Right lobe of liver (tissue), 6 donors: ENCODE measurements around the gene LCN9. TPM values are rescaled to one million over a fixed set of nuclear protein-coding genes. Genes with fewer than 3 reads are reported as not detected.

ENCODE experiments used
- ATAC-seq, 4 donors: fragments of 200-7000 bp; cut with Tn5 transposase; one replicate each; pipeline ENCODE4 v1.9.1; 2020; ENCODE audit warnings: mild to moderate bottlenecking in 4 of 4, moderate library complexity in 4 of 4
- DNase-seq, 3 donors: peaks; one replicate each; pipeline ENCODE4 v3.0.0-alpha.2; 2020
- H3K27ac ChIP-seq, 3 donors: fragments of 200-600 bp; one replicate each; pipeline ENCODE4 v1.8.0; 2022
- H3K27me3 ChIP-seq, 2 donors: fragments of 200-600 bp; one replicate each; pipeline ENCODE4 v1.8.0; 2022
- H3K36me3 ChIP-seq, 4 donors: fragments of 200-600 bp; sonication (generic) in 1 of 4; one replicate each; pipeline versions ENCODE4 v1.5.1 to v1.8.0; 2017 to 2022; ENCODE audit warnings: control low read depth in 1 of 4
- H3K4me1 ChIP-seq, 4 donors: fragments of 200-600 bp; sonication (generic) in 1 of 4; one replicate each; pipeline versions ENCODE4 v1.5.1 to v1.8.0; 2017 to 2022; ENCODE audit warnings: control low read depth in 1 of 4
- H3K4me3 ChIP-seq, 3 donors: fragments of 200-600 bp; one replicate each; pipeline ENCODE4 v1.8.0; 2022
- H3K9me3 ChIP-seq, 4 donors: fragments of 200-600 bp; sonication (generic) in 1 of 4; one replicate each; pipeline versions ENCODE4 v1.5.1 to v1.8.0; 2017 to 2022; ENCODE audit warnings: control low read depth in 1 of 4
- POLR2A ChIP-seq: fragments of 450-650 bp; IDR thresholded peaks from one replicate; pipeline ENCODE4 v1.6.1; 2017; ENCODE audit warnings: antibody characterized with exemption, mild to moderate bottlenecking
- WGBS: methylation state at CpG from one replicate; pipeline ENCODE4 v1.1.6; 2018; ENCODE audit warnings: low coverage, low lambda C conversion rate; ENCODE audit not compliant: insufficient coverage; ENCODE audit errors: missing lambda C conversion rate; 5-methylcytosine and 5-hydroxymethylcytosine counted together
- intact Hi-C, 2 donors: fragments of 100-400 bp; cut with DNase I; formaldehyde crosslinking; loops; one replicate each; pipeline versions ENCODE4 v1.11.2 to v1.14.1; 2022
- total RNA-seq, 6 experiments: library from RNA; depleted of rRNA in 2 of 6; stranded (reverse); fragments of >200 nt in 2 of 6; fragmentation: NEBNext Ultra II Directional in 3 of 6; extraction: Animal tissue kit (Norgen Biotek cat#: 25700) in 3 of 6; gene quantifications; one replicate each; pipeline versions ENCODE4 v1.1.0 to v1.2.4, GENCODE V29; 2016 to 2023
- TF ChIP-seq, protein P1 (sequence below), 4 donors: fragments of 200-600 bp in 3 of 4; fragments of 450-650 bp in 1 of 4; IDR thresholded peaks; one replicate each; pipeline versions ENCODE4 v1.5.1 to v1.8.0; 2016 to 2022; ENCODE audit warnings: antibody characterized with exemption in 4 of 4, mild to moderate bottlenecking in 2 of 4
- donor health status: DM: no; HTN: yes; CAD: no.
- donor health status: DM: no; HTN: no; CAD: no.
- donor health status: DM: no; HTN: no; CAD: no.
- donor health status: DM: no; HTN: yes; CAD: no.
- donor health status: DM: no; HTN: yes; CAD: no.

Gene LCN9
- total RNA-seq, 6 experiments from 2014 or later, result not detected

GRCh38 chr9:135644631-135645218 lies 18.4 kb upstream of the LCN9 start:
- DNase-seq (no peak), ATAC-seq (no peak)
- Histone ChIP-seq H3K27ac (no peak overlapping the region), H3K4me1 (no peaks in the 10 kb centered on the region), H3K36me3 (no peaks in the 10 kb centered on the region), H3K9me3 (no peaks in the 10 kb centered on the region), H3K27me3 (no peaks in the 10 kb centered on the region), H3K4me3 (no peak overlapping the region)
- no peak for TF ChIP-seq POLR2A
- TF ChIP-seq, protein P1, sequence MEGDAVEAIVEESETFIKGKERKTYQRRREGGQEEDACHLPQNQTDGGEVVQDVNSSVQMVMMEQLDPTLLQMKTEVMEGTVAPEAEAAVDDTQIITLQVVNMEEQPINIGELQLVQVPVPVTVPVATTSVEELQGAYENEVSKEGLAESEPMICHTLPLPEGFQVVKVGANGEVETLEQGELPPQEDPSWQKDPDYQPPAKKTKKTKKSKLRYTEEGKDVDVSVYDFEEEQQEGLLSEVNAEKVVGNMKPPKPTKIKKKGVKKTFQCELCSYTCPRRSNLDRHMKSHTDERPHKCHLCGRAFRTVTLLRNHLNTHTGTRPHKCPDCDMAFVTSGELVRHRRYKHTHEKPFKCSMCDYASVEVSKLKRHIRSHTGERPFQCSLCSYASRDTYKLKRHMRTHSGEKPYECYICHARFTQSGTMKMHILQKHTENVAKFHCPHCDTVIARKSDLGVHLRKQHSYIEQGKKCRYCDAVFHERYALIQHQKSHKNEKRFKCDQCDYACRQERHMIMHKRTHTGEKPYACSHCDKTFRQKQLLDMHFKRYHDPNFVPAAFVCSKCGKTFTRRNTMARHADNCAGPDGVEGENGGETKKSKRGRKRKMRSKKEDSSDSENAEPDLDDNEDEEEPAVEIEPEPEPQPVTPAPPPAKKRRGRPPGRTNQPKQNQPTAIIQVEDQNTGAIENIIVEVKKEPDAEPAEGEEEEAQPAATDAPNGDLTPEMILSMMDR (IDR thresholded peaks at IDR 0.05), result no peak
- intact Hi-C loops, result no loop called here
- 53% methylated on average over 5 of the region's 5 CpGs for whole genome bisulfite sequencing

DNA sequence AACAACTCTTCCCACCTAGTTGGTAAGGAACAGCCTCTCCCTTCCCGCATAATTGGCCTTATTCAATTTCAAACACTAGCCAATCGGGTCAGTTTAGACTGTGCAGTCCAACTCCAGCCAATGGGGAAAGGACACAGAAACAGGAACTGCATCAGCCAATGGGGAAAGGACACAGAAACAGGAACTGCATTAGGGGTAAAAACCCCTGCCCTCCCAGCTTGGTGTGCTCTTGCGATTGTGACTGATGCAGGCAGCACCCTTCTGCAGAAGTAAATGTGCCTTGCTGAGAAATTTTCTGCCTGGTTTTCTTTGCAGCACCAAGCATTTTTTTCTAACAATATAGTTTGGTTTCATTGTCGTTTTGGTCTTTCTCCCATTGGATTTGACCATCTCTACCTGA lies 15.2 kb upstream of the LCN9 start:
- no peaks in the 10 kb centered on the region for H3K36me3 ChIP-seq
- 67% methylated on average over 4 of the region's 4 CpGs for WGBS
- intact Hi-C loops, result no loop called here
- no peak overlapping the region for H3K4me3 ChIP-seq
- TF ChIP-seq, protein P1 (IDR thresholded peaks at IDR 0.05), result no peak
- TF ChIP-seq POLR2A, result no peak
- no peak for DNase-seq
- no peaks in the 10 kb centered on the region for H3K27me3 ChIP-seq
- H3K9me3 ChIP-seq, result no peaks in the 10 kb centered on the region
- H3K4me1 ChIP-seq, result no peaks in the 10 kb centered on the region
- no peak for ATAC-seq
- H3K27ac ChIP-seq, result no peak overlapping the region

DNA sequence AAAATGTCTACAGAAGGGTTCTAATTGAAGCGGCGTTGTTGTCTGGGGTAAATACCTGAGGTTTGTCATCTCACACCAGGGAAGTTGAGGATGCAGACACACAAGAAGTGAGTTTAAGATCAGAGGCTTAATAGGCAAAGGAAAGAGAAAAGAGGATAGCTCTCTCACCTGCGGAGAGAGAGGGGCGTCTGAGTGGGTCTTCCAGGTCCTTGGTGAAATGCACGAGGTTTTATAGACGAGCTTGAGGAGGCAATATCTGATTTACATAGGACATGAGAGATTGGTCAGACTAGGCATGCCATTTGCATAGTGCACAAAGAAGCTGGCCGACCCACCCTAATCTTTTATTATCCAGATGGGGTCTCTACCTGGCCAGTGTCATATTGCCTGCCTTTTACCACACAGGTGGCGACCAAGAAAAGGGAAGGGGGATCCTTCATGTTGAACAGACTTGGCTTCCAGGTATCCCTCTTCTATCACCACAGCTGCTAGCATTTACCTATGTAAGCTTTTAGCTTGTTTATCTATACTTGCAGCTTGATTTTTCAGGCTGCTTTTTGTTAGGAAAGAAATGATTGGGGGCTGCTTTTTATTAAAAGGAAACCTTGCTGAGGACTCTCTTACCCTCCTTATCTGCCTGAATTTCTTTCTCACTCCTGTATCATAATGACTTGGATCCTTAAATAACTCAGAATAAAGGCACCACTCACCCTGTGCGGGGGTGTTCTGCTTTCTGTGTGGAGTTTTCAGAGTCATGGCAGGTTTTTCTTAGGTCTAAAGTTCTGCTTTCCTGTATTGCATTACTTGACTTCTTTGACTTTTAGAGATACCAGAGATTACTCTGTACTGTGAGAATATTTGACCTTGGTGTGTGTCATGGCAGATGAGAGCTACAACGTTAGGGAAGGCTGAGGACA lies 14.4 kb upstream of the LCN9 start:
- Histone ChIP-seq H3K4me3 (no peak overlapping the region), H3K27ac (no peak overlapping the region), H3K27me3 (no peaks in the 10 kb centered on the region), H3K4me1 (no peaks in the 10 kb centered on the region), H3K9me3 (no peaks in the 10 kb centered on the region), H3K36me3 (no peaks in the 10 kb centered on the region)
- no peak for DNase-seq
- intact Hi-C loops, result no loop called here
- no peak for TF ChIP-seq POLR2A
- ATAC-seq, result no peak
- 63% methylated on average over 9 of the region's 10 CpGs for WGBS

GRCh38 chr9:135649508-135649907 lies 13.6 kb upstream of the LCN9 start:
- no peaks in the 10 kb centered on the region for H3K9me3 ChIP-seq
- WGBS, result 67% methylated on average over 2 of the region's 2 CpGs

More at GRCh38 chr9:135649508-135649907, 13.6 kb upstream of the LCN9 start:
- Histone ChIP-seq H3K4me3 (no peak overlapping the region), H3K4me1 (no peaks in the 10 kb centered on the region), H3K36me3 (no peaks in the 10 kb centered on the region), H3K27me3 (no peaks in the 10 kb centered on the region), H3K27ac (no peak overlapping the region)
- ATAC-seq (no peak), DNase-seq (no peak)
- TF ChIP-seq, protein P1 (IDR thresholded peaks at IDR 0.05), result no peak
- no peak for TF ChIP-seq POLR2A
- intact Hi-C loops, result no loop called here
